NCI-H2196 (cell line): ENCODE results near the gene DMAC1.

Experiments
- DNase-seq: peaks from one replicate; lab custom pipeline; 2025; ENCODE audit not compliant: unreplicated experiment; lab: John Stamatoyannopoulos, UW

DMAC1 gene

GRCh38 chr9:7783635-7784063 is 15.9 kb downstream of the DMAC1 start:
- DNase-seq, result no peak

GRCh38 chr9:7782400-7783120 is 17.0 kb downstream of the DMAC1 start:
- no peak for DNase-seq

DNA sequence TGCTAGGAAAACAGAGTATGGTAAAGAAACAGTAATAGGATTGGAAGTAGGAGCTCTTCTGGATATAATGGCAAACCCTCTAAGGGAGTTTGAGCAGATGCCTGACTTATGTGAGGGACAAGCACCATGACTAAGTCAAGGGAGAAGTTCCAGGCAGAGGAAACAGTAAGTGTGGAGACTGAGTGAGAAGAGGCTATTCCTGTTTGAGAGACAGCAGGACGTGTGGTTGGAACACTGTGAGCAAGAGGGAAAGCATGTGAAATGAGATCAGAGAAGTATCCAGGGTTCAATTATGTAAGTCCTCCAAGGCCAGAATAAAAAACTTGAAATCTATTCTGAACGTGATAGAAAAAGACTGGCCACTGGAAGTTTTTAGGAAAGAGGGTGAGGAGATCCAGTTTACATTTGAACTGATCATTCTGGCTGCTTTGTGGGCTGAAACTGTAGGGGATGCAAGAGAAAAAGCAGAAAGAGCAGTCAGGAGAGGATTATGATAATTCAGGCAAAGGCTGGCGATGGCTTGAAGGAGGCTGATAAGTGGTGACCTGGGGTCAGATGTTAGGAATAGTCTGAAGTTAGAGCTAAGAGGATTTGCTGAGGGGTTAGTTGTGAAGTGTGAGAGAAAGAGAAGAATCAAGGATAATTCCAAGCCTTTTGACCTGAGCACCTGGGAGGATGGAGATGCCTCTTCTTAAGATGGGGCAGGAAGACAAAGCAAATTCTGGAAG is 19.2 kb downstream of the DMAC1 start:
- DNase-seq, result no peak

DNA sequence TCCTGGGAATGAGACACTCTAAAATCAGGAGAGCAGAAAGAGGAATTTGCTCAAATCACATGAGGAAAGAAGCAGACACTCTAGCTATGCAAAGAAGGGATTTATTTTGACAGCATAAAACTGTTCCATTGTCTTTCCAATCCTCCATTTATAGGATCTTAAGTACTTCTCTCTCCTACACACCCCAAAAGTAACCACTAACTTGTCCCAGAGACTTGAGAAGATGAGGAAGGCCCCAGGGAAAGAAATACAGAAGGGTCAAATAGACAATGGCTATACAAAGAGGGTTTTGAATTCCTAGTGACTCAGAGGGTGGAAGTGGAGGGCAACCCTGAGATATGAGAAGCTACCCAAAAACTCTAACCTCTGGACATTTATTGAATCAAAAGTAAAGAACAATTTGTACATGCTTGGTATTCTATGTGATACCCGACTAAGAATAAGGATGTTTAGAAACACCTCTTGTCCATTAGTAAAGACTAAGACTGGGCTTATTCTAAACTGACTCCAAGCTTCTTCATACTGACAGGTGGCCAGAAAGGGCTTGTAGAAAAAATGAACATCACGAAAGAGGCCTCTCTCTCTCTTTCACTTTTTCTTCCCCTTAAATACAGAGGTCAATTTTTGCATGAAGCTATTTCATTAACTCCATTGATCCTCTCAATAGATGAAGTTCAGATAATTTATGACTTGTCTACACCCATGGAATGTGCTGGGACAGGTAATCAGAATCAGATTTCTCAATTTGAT is 20.6 kb downstream of the DMAC1 start:
- DNase-seq, result no peak

GRCh38 chr9:7777771-7778170 is 21.8 kb downstream of the DMAC1 start:
- DNase-seq, result no peak

- no peak for DNase-seq
Measured at GRCh38 chr9:7770111-7770510, 29.5 kb downstream of the DMAC1 start.

DNA sequence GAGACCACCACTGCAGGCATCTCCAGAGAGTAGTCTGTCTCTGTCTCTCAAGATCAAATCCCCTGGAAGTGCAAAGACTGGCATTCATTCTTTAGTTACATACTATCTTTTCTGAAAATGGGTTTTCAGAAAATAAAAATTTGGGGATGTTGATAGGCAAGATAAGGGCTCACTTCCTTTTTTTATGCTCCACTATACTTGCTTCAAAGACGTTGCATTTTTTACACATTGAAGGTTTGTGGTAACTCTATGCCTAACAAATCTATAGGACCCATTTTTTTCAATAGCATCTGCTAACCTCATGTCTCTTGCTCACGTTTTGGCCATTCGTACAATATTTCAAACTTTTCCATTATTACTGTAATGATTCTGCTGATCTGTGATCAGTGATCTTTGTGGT is 37.0 kb downstream of the DMAC1 start:
- DNase-seq, result no peak

DNA sequence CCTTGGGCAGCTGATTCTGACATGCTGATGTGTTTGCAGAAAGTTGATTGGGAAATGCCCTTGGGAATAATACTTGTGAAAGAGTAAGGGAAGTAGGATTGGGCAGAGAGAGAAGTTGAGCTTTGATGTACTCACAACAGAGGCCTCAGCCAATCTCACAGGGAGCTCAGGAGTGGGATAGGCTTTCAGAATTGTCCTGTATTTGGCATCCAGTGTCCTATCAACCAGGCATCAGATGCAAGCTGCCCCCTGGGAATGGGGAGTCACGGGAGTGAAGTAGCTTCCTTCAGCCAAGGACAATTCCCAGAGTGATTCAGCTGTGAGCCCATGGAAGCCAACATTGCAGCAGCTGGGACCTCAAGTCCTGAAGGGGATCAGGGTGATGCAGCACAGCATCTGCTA is 39.6 kb downstream of the DMAC1 start:
- DNase-seq, result no peak

- no peak for DNase-seq
Measured at GRCh38 chr9:7756088-7756487, 43.5 kb downstream of the DMAC1 start.

- no peak for DNase-seq
Measured at GRCh38 chr9:7752481-7752880, 47.1 kb downstream of the DMAC1 start.
